Measurements from ENCODE around the gene TMCO4.

Gene TMCO4

DNA sequence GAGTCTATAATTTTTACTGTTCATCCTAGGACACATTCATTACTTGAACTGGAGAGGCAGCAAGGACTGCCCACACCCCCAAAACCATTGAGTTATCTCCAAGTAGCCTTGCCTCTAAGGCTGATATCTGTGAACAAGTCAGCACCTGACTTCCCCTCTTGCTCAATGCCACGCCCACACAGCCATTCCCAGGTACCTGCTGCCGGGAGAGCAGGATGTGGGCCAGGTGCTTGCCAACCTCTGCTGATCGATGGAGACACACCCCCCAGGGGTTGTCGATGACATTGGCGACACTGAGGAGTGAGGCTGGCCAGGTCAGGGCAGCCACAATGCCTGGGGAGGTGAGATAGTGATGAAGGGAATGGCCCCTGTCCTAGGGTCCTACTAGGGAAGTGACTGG lies 60.1 kb downstream of the TMCO4 start:
- no peaks in the 10 kb centered on the region for H3K27me3 ChIP-seq (ENCODE audit: insufficient read depth, low read length)
- no peak overlapping the region for H3K27ac ChIP-seq (ENCODE audit: low read depth, low read length, poor library complexity, severe bottlenecking)
- no peaks in the 10 kb centered on the region for H3K4me1 ChIP-seq (ENCODE audit: insufficient read depth, low read length, severe bottlenecking)
- H3K9ac ChIP-seq (ENCODE audit: low read length) = no peak overlapping the region
- no peak overlapping the region for H3K4me2 ChIP-seq (ENCODE audit: low read length)
- no peak for TF ChIP-seq EZH2 (IDR thresholded peaks at IDR 0.05; ENCODE audit: borderline replicate concordance, low read length)
- TF ChIP-seq, protein P1, sequence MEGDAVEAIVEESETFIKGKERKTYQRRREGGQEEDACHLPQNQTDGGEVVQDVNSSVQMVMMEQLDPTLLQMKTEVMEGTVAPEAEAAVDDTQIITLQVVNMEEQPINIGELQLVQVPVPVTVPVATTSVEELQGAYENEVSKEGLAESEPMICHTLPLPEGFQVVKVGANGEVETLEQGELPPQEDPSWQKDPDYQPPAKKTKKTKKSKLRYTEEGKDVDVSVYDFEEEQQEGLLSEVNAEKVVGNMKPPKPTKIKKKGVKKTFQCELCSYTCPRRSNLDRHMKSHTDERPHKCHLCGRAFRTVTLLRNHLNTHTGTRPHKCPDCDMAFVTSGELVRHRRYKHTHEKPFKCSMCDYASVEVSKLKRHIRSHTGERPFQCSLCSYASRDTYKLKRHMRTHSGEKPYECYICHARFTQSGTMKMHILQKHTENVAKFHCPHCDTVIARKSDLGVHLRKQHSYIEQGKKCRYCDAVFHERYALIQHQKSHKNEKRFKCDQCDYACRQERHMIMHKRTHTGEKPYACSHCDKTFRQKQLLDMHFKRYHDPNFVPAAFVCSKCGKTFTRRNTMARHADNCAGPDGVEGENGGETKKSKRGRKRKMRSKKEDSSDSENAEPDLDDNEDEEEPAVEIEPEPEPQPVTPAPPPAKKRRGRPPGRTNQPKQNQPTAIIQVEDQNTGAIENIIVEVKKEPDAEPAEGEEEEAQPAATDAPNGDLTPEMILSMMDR (IDR thresholded peaks at IDR 0.05; ENCODE audit: low read length) = no peak
- H3K9me3 ChIP-seq (ENCODE audit: low read length) = no peaks in the 10 kb centered on the region
- H3K4me3 ChIP-seq (ENCODE audit: low read depth, low read length, poor library complexity, severe bottlenecking) = no peak overlapping the region
- no peaks in the 10 kb centered on the region for H3K36me3 ChIP-seq (ENCODE audit: insufficient read depth, low read length)
- H4K20me1 ChIP-seq (ENCODE audit: insufficient read depth, low read length) = no peaks in the 10 kb centered on the region
- no peaks in the 10 kb centered on the region for H3F3A ChIP-seq (ENCODE audit: insufficient read depth, low read length)
- H3K9me2 ChIP-seq (ENCODE audit: low read depth, low read length) = no peaks in the 10 kb centered on the region
- H3K79me2 ChIP-seq (ENCODE audit: insufficient read depth, low read length) = no peaks in the 10 kb centered on the region
- no peak overlapping the region for H2AFZ ChIP-seq (ENCODE audit: low read length)

DNA sequence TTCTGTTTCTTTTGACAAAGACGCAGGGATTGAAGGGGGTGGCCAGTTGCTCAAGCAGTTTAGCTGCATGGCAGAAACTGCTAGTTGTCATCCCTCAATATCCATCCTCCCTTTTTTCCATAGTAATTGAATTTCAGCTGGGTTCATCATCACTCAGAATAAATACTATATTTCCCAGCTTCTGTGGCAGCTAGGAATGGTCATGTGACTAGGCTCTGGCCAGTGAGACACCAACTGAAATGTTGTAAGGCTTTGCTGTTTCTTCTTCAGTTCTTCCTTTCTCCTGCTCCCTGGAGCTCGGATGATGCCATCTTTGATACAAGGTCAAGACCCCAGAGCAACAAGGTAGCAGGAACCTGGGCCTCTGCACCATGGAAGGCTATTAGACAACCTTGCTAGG lies 61.0 kb downstream of the TMCO4 start:
- Histone ChIP-seq H2AFZ (ENCODE audit: low read length) (no peak overlapping the region), H3K27ac (ENCODE audit: low read depth, low read length, poor library complexity, severe bottlenecking) (no peak overlapping the region), H4K20me1 (ENCODE audit: insufficient read depth, low read length) (no peaks in the 10 kb centered on the region), H3K9ac (ENCODE audit: low read length) (no peak overlapping the region), H3K4me3 (ENCODE audit: low read depth, low read length, poor library complexity, severe bottlenecking) (no peak overlapping the region), H3K27me3 (ENCODE audit: insufficient read depth, low read length) (no peaks in the 10 kb centered on the region), H3K9me2 (ENCODE audit: low read depth, low read length) (no peaks in the 10 kb centered on the region), H3K9me3 (ENCODE audit: low read length) (no peaks in the 10 kb centered on the region), H3K4me2 (ENCODE audit: low read length) (no peak overlapping the region), H3K4me1 (ENCODE audit: insufficient read depth, low read length, severe bottlenecking) (no peaks in the 10 kb centered on the region), H3K36me3 (ENCODE audit: insufficient read depth, low read length) (no peaks in the 10 kb centered on the region), H3K79me2 (ENCODE audit: insufficient read depth, low read length) (no peaks in the 10 kb centered on the region), H3F3A (ENCODE audit: insufficient read depth, low read length) (no peaks in the 10 kb centered on the region)
- TF ChIP-seq EZH2 (IDR thresholded peaks at IDR 0.05; ENCODE audit: borderline replicate concordance, low read length) = no peak
- TF ChIP-seq, protein P1 (IDR thresholded peaks at IDR 0.05; ENCODE audit: low read length) = no peak

DNA sequence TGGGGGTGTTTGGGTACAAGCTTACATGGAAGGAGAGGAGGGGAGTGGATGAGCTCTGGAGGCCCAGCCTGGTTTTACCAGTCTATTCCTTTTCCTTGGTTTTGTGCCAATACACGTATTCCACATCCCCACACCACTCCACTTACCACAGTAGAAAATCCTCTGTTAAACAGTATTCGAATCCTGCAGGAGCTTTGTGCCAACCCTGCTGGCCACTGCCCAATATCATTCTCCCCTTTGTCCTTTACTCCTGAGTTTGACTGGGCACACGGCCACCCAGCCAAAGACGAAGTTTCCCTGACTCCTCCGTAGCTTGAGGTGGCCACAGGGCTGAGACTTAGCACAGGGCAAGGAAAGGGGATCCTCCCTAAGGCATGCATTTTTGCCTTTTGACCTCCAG lies 61.6 kb downstream of the TMCO4 start:
- no peak overlapping the region for H3K9ac ChIP-seq (ENCODE audit: low read length)
- H3K27ac ChIP-seq (ENCODE audit: low read depth, low read length, poor library complexity, severe bottlenecking) = no peak overlapping the region
- no peaks in the 10 kb centered on the region for H3K4me1 ChIP-seq (ENCODE audit: insufficient read depth, low read length, severe bottlenecking)
- no peak overlapping the region for H3K4me2 ChIP-seq (ENCODE audit: low read length)
- H3K27me3 ChIP-seq (ENCODE audit: insufficient read depth, low read length) = no peaks in the 10 kb centered on the region
- H3K4me3 ChIP-seq (ENCODE audit: low read depth, low read length, poor library complexity, severe bottlenecking) = no peak overlapping the region
- no peaks in the 10 kb centered on the region for H4K20me1 ChIP-seq (ENCODE audit: insufficient read depth, low read length)
- no peaks in the 10 kb centered on the region for H3F3A ChIP-seq (ENCODE audit: insufficient read depth, low read length)
- no peaks in the 10 kb centered on the region for H3K79me2 ChIP-seq (ENCODE audit: insufficient read depth, low read length)
- H3K36me3 ChIP-seq (ENCODE audit: insufficient read depth, low read length) = no peaks in the 10 kb centered on the region
- TF ChIP-seq, protein P1 (IDR thresholded peaks at IDR 0.05; ENCODE audit: low read length) = no peak
- no peak for TF ChIP-seq EZH2 (IDR thresholded peaks at IDR 0.05; ENCODE audit: borderline replicate concordance, low read length)
- no peak overlapping the region for H2AFZ ChIP-seq (ENCODE audit: low read length)
- H3K9me2 ChIP-seq (ENCODE audit: low read depth, low read length) = no peaks in the 10 kb centered on the region
- no peaks in the 10 kb centered on the region for H3K9me3 ChIP-seq (ENCODE audit: low read length)
